ENCODE data around the gene TRIM44.

The TRIM44 gene

DNA sequence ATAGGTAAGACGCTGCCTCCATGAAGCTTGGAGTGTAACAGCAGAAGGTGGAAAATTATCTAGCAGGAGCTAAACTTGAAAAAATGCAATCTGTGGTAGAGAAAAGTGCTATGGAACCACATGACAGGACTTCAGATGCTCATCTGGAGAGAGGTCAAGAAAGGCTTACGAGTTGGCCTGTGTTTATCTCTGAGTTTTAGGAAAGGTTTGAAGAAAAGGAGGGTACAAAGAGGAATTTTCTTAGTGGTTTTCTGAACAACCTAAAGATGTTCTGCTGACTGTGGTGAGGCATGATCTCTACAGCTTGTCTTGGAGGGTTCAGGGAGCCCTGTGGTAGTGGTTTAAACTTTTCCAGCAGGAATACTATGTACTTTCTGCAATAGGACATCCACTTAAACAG, 36.1 kb upstream of the TRIM44 start:
- no peak overlapping the region for H2BK12ac ChIP-seq (ENCODE audit: low read length)

GRCh38 chr11:35629511-35629910, 33.1 kb upstream of the TRIM44 start:
- Histone ChIP-seq H4K8ac (ENCODE audit: low read depth, low read length) (no peak overlapping the region), H2BK5ac (ENCODE audit: low read length) (no peak overlapping the region), H2AK5ac (ENCODE audit: low read depth, low read length) (no peak overlapping the region), H2BK12ac (ENCODE audit: low read length) (no peak overlapping the region), H3K4me2 (ENCODE audit: insufficient read depth, low read length, poor library complexity, severe bottlenecking) (no peak overlapping the region), H2BK120ac (ENCODE audit: low read depth, low read length) (no peak overlapping the region), H2AFZ (ENCODE audit: low read length) (no peak overlapping the region), H3K14ac (ENCODE audit: low read length) (no peak overlapping the region), H2BK15ac (ENCODE audit: low read length) (no peak overlapping the region), H3K23ac (ENCODE audit: low read depth, low read length, poor library complexity) (no peak overlapping the region), H3K27ac (replicated peaks; ENCODE audit: low read length) (no peak overlapping the region), H3K36me3 (replicated peaks in 1 of 2; ENCODE audit: control insufficient read depth in 2 of 2, insufficient read depth in 2 of 2, low read length in 2 of 2) (no peaks in the 10 kb centered on the region), H3K27me3 (ENCODE audit: control insufficient read depth in 3 of 3, insufficient read depth in 3 of 3, low read depth in 1 of 3, low read length in 3 of 3) (no peaks in the 10 kb centered on the region), H3K4ac (ENCODE audit: low read length) (no peak overlapping the region), H3K18ac (ENCODE audit: low read length) (no peak overlapping the region), H3K4me1 (ENCODE audit: control insufficient read depth in 2 of 2, insufficient read depth in 1 of 2, low read depth in 1 of 2, low read length in 2 of 2) (no peaks in the 10 kb centered on the region), H3K4me3 (ENCODE audit: low read length in 2 of 2) (no peak overlapping the region), H4K91ac (ENCODE audit: low read depth, low read length, poor library complexity) (no peak overlapping the region), H3K79me1 (ENCODE audit: low read depth, low read length) (no peaks in the 10 kb centered on the region), H3K9ac (ENCODE audit: low read depth, low read length, poor library complexity) (no peak overlapping the region), H3K9me3 (replicated peaks in 1 of 2; ENCODE audit: control insufficient read depth in 2 of 2, insufficient read depth in 1 of 2, low read depth in 1 of 2, low read length in 2 of 2) (peaks cover 0 to 6% of the 10 kb centered on the region in 2 donors)
- DNase-seq (ENCODE audit: low spot score), result no peak
- no CpG with 5 or more reads among the region's 4 CpGs for WGBS, 2 donors (ENCODE audit: extremely low coverage in 2 of 2, insufficient read length in 2 of 2, insufficient replicate concordance in 1 of 2)

More for the DNA sequence above, 36.1 kb upstream of the TRIM44 start:
- H3K27me3 ChIP-seq (ENCODE audit: control insufficient read depth in 3 of 3, insufficient read depth in 3 of 3, low read depth in 1 of 3, low read length in 3 of 3), result no peaks in the 10 kb centered on the region
- no peak overlapping the region for H3K4ac ChIP-seq (ENCODE audit: low read length)
- no peak overlapping the region for H2AK5ac ChIP-seq (ENCODE audit: low read depth, low read length)
- H2AFZ ChIP-seq (ENCODE audit: low read length), result no peak overlapping the region
- H4K91ac ChIP-seq (ENCODE audit: low read depth, low read length, poor library complexity), result no peak overlapping the region
- H4K8ac ChIP-seq (ENCODE audit: low read depth, low read length), result no peak overlapping the region
- H3K36me3 ChIP-seq (replicated peaks in 1 of 2; ENCODE audit: control insufficient read depth in 2 of 2, insufficient read depth in 2 of 2, low read length in 2 of 2), result peaks cover 0 to 6% of the 10 kb centered on the region in 2 donors
- peaks cover 0 to 3% of the 10 kb centered on the region in 2 donors for H3K4me1 ChIP-seq (ENCODE audit: control insufficient read depth in 2 of 2, insufficient read depth in 1 of 2, low read depth in 1 of 2, low read length in 2 of 2)
- H3K27ac ChIP-seq (replicated peaks; ENCODE audit: low read length), result no peak overlapping the region
- H3K23ac ChIP-seq (ENCODE audit: low read depth, low read length, poor library complexity), result no peak overlapping the region
- H2BK120ac ChIP-seq (ENCODE audit: low read depth, low read length), result no peak overlapping the region
- DNase-seq (ENCODE audit: low spot score), result no peak
- whole genome bisulfite sequencing, 2 donors (ENCODE audit: extremely low coverage in 2 of 2, insufficient read length in 2 of 2, insufficient replicate concordance in 1 of 2), result no CpG with 5 or more reads among the region's 2 CpGs
- H3K9ac ChIP-seq (ENCODE audit: low read depth, low read length, poor library complexity), result no peak overlapping the region
- no peaks in the 10 kb centered on the region for H3K79me1 ChIP-seq (ENCODE audit: low read depth, low read length)
- no peak overlapping the region for H2BK15ac ChIP-seq (ENCODE audit: low read length)
- no peak overlapping the region for H3K18ac ChIP-seq (ENCODE audit: low read length)
- no peak overlapping the region for H3K4me3 ChIP-seq (ENCODE audit: low read length in 2 of 2)
- no peak overlapping the region for H3K4me2 ChIP-seq (ENCODE audit: insufficient read depth, low read length, poor library complexity, severe bottlenecking)
- no peaks in the 10 kb centered on the region for H3K9me3 ChIP-seq (replicated peaks in 1 of 2; ENCODE audit: control insufficient read depth in 2 of 2, insufficient read depth in 1 of 2, low read depth in 1 of 2, low read length in 2 of 2)
- no peak overlapping the region for H3K14ac ChIP-seq (ENCODE audit: low read length)
- H2BK5ac ChIP-seq (ENCODE audit: low read length), result no peak overlapping the region

DNA sequence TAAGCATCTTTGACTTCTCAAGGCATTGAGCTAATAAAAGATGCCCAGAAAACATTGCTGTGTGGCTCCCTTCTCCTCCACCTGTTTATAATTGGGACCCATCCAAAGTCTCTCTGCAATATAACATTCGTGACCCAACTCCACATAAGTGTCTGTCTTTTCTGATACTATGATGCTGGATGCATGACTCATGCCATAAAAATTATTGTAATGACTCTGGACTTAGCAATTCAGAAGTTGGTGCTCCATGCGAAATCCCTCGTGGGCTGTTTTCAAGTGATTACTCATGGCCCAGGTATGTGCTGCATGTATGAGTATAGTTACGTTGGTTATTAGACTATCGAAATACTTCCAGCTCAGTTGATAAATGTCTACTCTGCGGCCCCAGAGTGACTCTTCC, 32.7 kb upstream of the TRIM44 start:
- H2AK5ac ChIP-seq (ENCODE audit: low read depth, low read length), result no peak overlapping the region
- no peaks in the 10 kb centered on the region for H3K4me1 ChIP-seq (ENCODE audit: control insufficient read depth in 2 of 2, insufficient read depth in 1 of 2, low read depth in 1 of 2, low read length in 2 of 2)
- no peak overlapping the region for H3K4me3 ChIP-seq (ENCODE audit: low read length in 2 of 2)
- no peak overlapping the region for H3K4me2 ChIP-seq (ENCODE audit: insufficient read depth, low read length, poor library complexity, severe bottlenecking)
- no peaks in the 10 kb centered on the region for H3K36me3 ChIP-seq (replicated peaks in 1 of 2; ENCODE audit: control insufficient read depth in 2 of 2, insufficient read depth in 2 of 2, low read length in 2 of 2)
- H4K91ac ChIP-seq (ENCODE audit: low read depth, low read length, poor library complexity), result no peak overlapping the region
- no peak overlapping the region for H2BK12ac ChIP-seq (ENCODE audit: low read length)
- H4K8ac ChIP-seq (ENCODE audit: low read depth, low read length), result no peak overlapping the region
- no peaks in the 10 kb centered on the region for H3K79me1 ChIP-seq (ENCODE audit: low read depth, low read length)
- DNase-seq (ENCODE audit: low spot score), result no peak
- H3K4ac ChIP-seq (ENCODE audit: low read length), result no peak overlapping the region
- whole genome bisulfite sequencing, 2 donors (ENCODE audit: extremely low coverage in 2 of 2, insufficient read length in 2 of 2, insufficient replicate concordance in 1 of 2), result no CpG with 5 or more reads among the region's 6 CpGs
- no peak overlapping the region for H3K23ac ChIP-seq (ENCODE audit: low read depth, low read length, poor library complexity)
- peaks cover 0 to 6% of the 10 kb centered on the region in 2 donors for H3K9me3 ChIP-seq (replicated peaks in 1 of 2; ENCODE audit: control insufficient read depth in 2 of 2, insufficient read depth in 1 of 2, low read depth in 1 of 2, low read length in 2 of 2)
- H3K14ac ChIP-seq (ENCODE audit: low read length), result no peak overlapping the region
- no peak overlapping the region for H3K27ac ChIP-seq (replicated peaks; ENCODE audit: low read length)
- H3K9ac ChIP-seq (ENCODE audit: low read depth, low read length, poor library complexity), result no peak overlapping the region
- H2BK15ac ChIP-seq (ENCODE audit: low read length), result no peak overlapping the region
- no peak overlapping the region for H2BK5ac ChIP-seq (ENCODE audit: low read length)
- H2BK120ac ChIP-seq (ENCODE audit: low read depth, low read length), result no peak overlapping the region
- H2AFZ ChIP-seq (ENCODE audit: low read length), result no peak overlapping the region
- no peak overlapping the region for H3K18ac ChIP-seq (ENCODE audit: low read length)
- no peaks in the 10 kb centered on the region for H3K27me3 ChIP-seq (ENCODE audit: control insufficient read depth in 3 of 3, insufficient read depth in 3 of 3, low read depth in 1 of 3, low read length in 3 of 3)

GRCh38 chr11:35631891-35632290, 30.7 kb upstream of the TRIM44 start:
- Histone ChIP-seq H4K91ac (ENCODE audit: low read depth, low read length, poor library complexity) (no peak overlapping the region), H2BK15ac (ENCODE audit: low read length) (no peak overlapping the region), H3K9ac (ENCODE audit: low read depth, low read length, poor library complexity) (no peak overlapping the region), H2AK5ac (ENCODE audit: low read depth, low read length) (no peak overlapping the region), H3K27me3 (ENCODE audit: control insufficient read depth in 3 of 3, insufficient read depth in 3 of 3, low read depth in 1 of 3, low read length in 3 of 3) (no peaks in the 10 kb centered on the region), H3K14ac (ENCODE audit: low read length) (no peak overlapping the region), H4K8ac (ENCODE audit: low read depth, low read length) (no peak overlapping the region), H3K4me1 (ENCODE audit: control insufficient read depth in 2 of 2, insufficient read depth in 1 of 2, low read depth in 1 of 2, low read length in 2 of 2) (no peaks in the 10 kb centered on the region), H2BK12ac (ENCODE audit: low read length) (no peak overlapping the region), H2BK120ac (ENCODE audit: low read depth, low read length) (no peak overlapping the region), H2AFZ (ENCODE audit: low read length) (no peak overlapping the region), H3K36me3 (replicated peaks in 1 of 2; ENCODE audit: control insufficient read depth in 2 of 2, insufficient read depth in 2 of 2, low read length in 2 of 2) (no peaks in the 10 kb centered on the region), H2BK5ac (ENCODE audit: low read length) (no peak overlapping the region), H3K4me3 (ENCODE audit: low read length in 2 of 2) (no peak overlapping the region), H3K23ac (ENCODE audit: low read depth, low read length, poor library complexity) (no peak overlapping the region), H3K4ac (ENCODE audit: low read length) (no peak overlapping the region), H3K27ac (replicated peaks; ENCODE audit: low read length) (no peak overlapping the region), H3K4me2 (ENCODE audit: insufficient read depth, low read length, poor library complexity, severe bottlenecking) (no peak overlapping the region), H3K18ac (ENCODE audit: low read length) (no peak overlapping the region), H3K9me3 (replicated peaks in 1 of 2; ENCODE audit: control insufficient read depth in 2 of 2, insufficient read depth in 1 of 2, low read depth in 1 of 2, low read length in 2 of 2) (peaks cover 0 to 6% of the 10 kb centered on the region in 2 donors), H3K79me1 (ENCODE audit: low read depth, low read length) (no peaks in the 10 kb centered on the region)
- WGBS, 2 donors (ENCODE audit: extremely low coverage in 2 of 2, insufficient read length in 2 of 2, insufficient replicate concordance in 1 of 2), result no CpG with 5 or more reads among the region's 3 CpGs
- DNase-seq (ENCODE audit: low spot score), result no peak
